Transverse colon (tissue), 3 donors: ENCODE results near the gene SLC44A4.

Experiments used
- CTCF ChIP-seq, 5 experiments: fragments of 200-600 bp in 3 of 5; fragments of 450-650 bp in 2 of 5; sonication (generic) in 3 of 5; IDR thresholded peaks; 1 replicate in 2 of 5; 2 replicates in 3 of 5; pipeline ENCODE4 v1.5.1; 2016 to 2017; ENCODE audit warnings: antibody characterized with exemption in 5 of 5, inconsistent platforms in 3 of 5, mild to moderate bottlenecking in 2 of 5, moderate library complexity in 1 of 5
- EP300 ChIP-seq: sonication (generic); formaldehyde crosslinking; IDR thresholded peaks from one replicate; pipeline ENCODE4 v1.6.1; 2017; ENCODE audit warnings: antibody characterized with exemption, low read depth

- TF ChIP-seq CTCF (IDR thresholded peaks at IDR 0.05) = no peak
- no peak for TF ChIP-seq EP300
Measured at GRCh38 chr6:31874836-31875572, 3.8 kb downstream of the SLC44A4 start.
